ENCODE measurements around the gene NSRP1. TPM values are rescaled to one million over a fixed set of nuclear protein-coding genes. Genes with fewer than 3 reads are reported as not detected.

NSRP1 gene
- total and polyA plus RNA-seq, 11 donors, result 10.6 to 36.6 (median 25.1) TPM

- Histone ChIP-seq H3K27me3 (peaks cover 0 to 4% (median 0%) of the 10 kb centered on the region in 9 donors), H3K9me3 (no peaks in the 10 kb centered on the region), H3K27ac (no peak overlapping the region), H3K36me3 (no peaks in the 10 kb centered on the region), H3K4me3 (no peak overlapping the region), H3K4me1 (no peaks in the 10 kb centered on the region)
- 78 to 88% (median 83%) methylated on average over 9 of the region's 9 CpGs for WGBS, 4 donors
- DNase-seq, result no peak
- no peak for ATAC-seq
- intact Hi-C loops (cut with DNase I), result no loop called here
- TF ChIP-seq POLR2A (IDR thresholded peaks at IDR 0.05) (no peak), CTCF (IDR thresholded peaks at IDR 0.05) (no peak)
Measured at GRCh38 chr17:30218799-30219198, 102.2 kb downstream of the NSRP1 start.

DNA sequence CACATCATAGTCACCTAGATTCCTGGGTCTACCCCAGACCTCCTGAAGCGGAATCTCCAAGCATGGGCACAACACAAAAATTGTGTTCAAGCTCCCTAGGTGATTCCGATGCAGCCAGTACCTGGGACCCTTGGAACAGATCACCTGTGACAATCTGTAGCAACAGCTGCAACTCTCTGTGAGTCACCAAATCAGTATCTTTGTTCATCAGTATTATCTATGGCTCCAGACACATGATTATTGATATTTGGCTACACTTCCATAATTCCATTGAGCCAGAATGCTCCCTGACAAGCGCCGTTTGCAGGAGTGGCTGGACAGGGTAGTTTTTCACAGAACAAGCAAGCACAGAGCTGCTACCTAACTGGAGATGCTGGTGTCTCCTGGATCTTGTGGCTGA is 102.7 kb downstream of the NSRP1 start:
- 92 to 95% (median 94%) methylated on average over 4 of the region's 4 CpGs for WGBS, 4 donors
- no peak for DNase-seq

GRCh38 chr17:30219833-30220232 is 103.2 kb downstream of the NSRP1 start:
- Histone ChIP-seq H3K36me3 (no peaks in the 10 kb centered on the region), H3K4me3 (no peak overlapping the region), H3K27ac (no peak overlapping the region), H3K27me3 (peaks cover 0 to 4% (median 0%) of the 10 kb centered on the region in 9 donors), H3K9me3 (no peaks in the 10 kb centered on the region), H3K4me1 (no peaks in the 10 kb centered on the region)
- WGBS, 4 donors, result 49 to 79% (median 66%) methylated on average over 7 of the region's 7 CpGs
- no peak for ATAC-seq
- TF ChIP-seq POLR2A (IDR thresholded peaks at IDR 0.05) (no peak), CTCF (IDR thresholded peaks at IDR 0.05) (no peak)
- DNase-seq, result no peak
- intact Hi-C loops (cut with DNase I), result no loop called here

More for the DNA sequence above, 102.7 kb downstream of the NSRP1 start:
- no peaks in the 10 kb centered on the region for H3K9me3 ChIP-seq
- H3K4me3 ChIP-seq, result no peak overlapping the region
- H3K4me1 ChIP-seq, result no peaks in the 10 kb centered on the region
- peaks cover 0 to 4% (median 0%) of the 10 kb centered on the region in 9 donors for H3K27me3 ChIP-seq
- intact Hi-C loops (cut with DNase I), result no loop called here
- no peak overlapping the region for H3K27ac ChIP-seq
- ATAC-seq, result no peak
- no peaks in the 10 kb centered on the region for H3K36me3 ChIP-seq
- TF ChIP-seq POLR2A (IDR thresholded peaks at IDR 0.05) (no peak), CTCF (IDR thresholded peaks at IDR 0.05) (no peak)

DNA sequence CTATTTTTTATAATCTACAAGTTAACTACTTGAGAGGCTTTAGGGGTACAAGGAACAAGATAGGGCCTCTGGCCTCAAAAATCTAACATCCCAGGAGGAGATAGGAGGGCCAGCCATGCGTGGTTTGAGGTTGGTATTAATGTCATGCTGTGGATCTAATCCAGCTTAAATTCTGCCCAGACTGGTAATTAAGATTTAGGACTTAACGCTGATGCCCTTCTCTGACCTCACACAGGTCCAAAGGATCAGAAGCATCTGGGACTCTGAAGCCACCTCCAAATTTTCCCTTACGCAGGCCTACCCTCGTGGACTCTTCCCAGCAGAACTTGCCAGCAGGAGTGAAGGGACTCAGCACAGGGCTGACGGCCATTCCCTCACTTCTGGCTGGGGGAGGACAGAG is 103.8 kb downstream of the NSRP1 start:
- H3K9me3 ChIP-seq, result no peaks in the 10 kb centered on the region
- ATAC-seq (no peak), DNase-seq (no peak)
- 88 to 94% (median 88%) methylated on average over 5 of the region's 5 CpGs for WGBS, 4 donors
- H3K4me3 ChIP-seq, result no peak overlapping the region
- H3K27ac ChIP-seq, result no peak overlapping the region
- no peaks in the 10 kb centered on the region for H3K36me3 ChIP-seq
- intact Hi-C loops (cut with DNase I), result no loop called here
- no peak for TF ChIP-seq POLR2A (IDR thresholded peaks at IDR 0.05)
- TF ChIP-seq CTCF (IDR thresholded peaks at IDR 0.05), result no peak
- H3K27me3 ChIP-seq, result peaks cover 0 to 4% (median 0%) of the 10 kb centered on the region in 9 donors
- no peaks in the 10 kb centered on the region for H3K4me1 ChIP-seq
